Bronchial epithelial cell (primary cell): ENCODE results near the gene FGB. TPM values are rescaled to one million over a fixed set of nuclear protein-coding genes. Genes with fewer than 3 reads are reported as not detected.

Experiments
- DNase-seq: peaks from one replicate; pipeline ENCODE4 v3.0.0-alpha.2; 2010; ENCODE audit warnings: low read depth
- FAIRE-seq: peaks from 2 replicates; lab custom pipeline; 2011; peaks lifted over from hg19 to GRCh38; lab: Jason Lieb, UNC
- H3K27me3 ChIP-seq: 2 replicates; pipeline ENCODE4 v1.5.1; 2011; ENCODE audit warnings: low read length; ENCODE audit not compliant: control insufficient read depth, insufficient read depth
- H3K36me3 ChIP-seq: 2 replicates; pipeline ENCODE4 v1.5.1; 2011; ENCODE audit warnings: low read length; ENCODE audit not compliant: control insufficient read depth, insufficient read depth
- H3K4me3 ChIP-seq: 2 replicates; pipeline ENCODE4 v1.5.1; 2011; ENCODE audit warnings: mild to moderate bottlenecking, low read depth, low read length, control low read depth
- total RNA-seq: library from RNA; depleted of rRNA; stranded (reverse); fragments of >200 nt; gene quantifications from 2 replicates; pipeline ENCODE4 v1.2.1, GENCODE V29; 2014
- TF ChIP-seq, protein P1 (sequence below): IDR thresholded peaks from 2 replicates; pipeline ENCODE4 v1.5.1; 2011; ENCODE audit warnings: mild to moderate bottlenecking, moderate library complexity, low read length, control low read depth, inconsistent platforms; ENCODE audit not compliant: insufficient read depth, severe bottlenecking

The FGB gene
- total RNA-seq, 1 donor from 2014 or later = not detected

DNA sequence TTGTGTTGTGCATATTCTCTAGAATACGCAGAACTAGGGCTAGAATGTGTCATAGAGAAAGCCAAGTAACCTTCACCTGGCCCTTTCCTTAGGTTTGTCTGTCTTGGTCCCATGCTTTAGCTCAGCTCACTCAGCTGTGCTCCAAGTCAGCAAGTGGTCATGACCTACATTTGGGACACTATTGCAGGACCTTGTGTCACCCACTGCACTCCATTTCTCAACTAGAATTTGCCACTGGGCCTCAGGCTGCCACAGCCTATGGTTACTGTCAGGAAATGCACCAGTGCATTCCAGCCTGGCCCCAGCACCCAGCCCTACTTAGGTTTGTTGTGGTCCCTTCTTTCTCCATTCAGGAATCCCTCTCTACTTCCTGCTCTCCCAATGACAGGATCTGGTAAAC, 57.3 kb downstream of the FGB start:
- DNase-seq = no peak
- TF ChIP-seq, protein P1, sequence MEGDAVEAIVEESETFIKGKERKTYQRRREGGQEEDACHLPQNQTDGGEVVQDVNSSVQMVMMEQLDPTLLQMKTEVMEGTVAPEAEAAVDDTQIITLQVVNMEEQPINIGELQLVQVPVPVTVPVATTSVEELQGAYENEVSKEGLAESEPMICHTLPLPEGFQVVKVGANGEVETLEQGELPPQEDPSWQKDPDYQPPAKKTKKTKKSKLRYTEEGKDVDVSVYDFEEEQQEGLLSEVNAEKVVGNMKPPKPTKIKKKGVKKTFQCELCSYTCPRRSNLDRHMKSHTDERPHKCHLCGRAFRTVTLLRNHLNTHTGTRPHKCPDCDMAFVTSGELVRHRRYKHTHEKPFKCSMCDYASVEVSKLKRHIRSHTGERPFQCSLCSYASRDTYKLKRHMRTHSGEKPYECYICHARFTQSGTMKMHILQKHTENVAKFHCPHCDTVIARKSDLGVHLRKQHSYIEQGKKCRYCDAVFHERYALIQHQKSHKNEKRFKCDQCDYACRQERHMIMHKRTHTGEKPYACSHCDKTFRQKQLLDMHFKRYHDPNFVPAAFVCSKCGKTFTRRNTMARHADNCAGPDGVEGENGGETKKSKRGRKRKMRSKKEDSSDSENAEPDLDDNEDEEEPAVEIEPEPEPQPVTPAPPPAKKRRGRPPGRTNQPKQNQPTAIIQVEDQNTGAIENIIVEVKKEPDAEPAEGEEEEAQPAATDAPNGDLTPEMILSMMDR = no peak
- Histone ChIP-seq H3K4me3 (no peak overlapping the region), H3K27me3 (no peaks in the 10 kb centered on the region), H3K36me3 (no peaks in the 10 kb centered on the region)
- peak; percentile 50 for FAIRE-seq

Other genes starting within 250 kb of the FGB start
- gene DCHS2, start 71.2 kb upstream of the FGB start, total RNA-seq = not detected in 2 replicates
- gene PLRG1, start 12.6 kb upstream of the FGB start, total RNA-seq = 99.9 and 106 TPM in 2 replicates
- not detected in 2 replicates for gene FGA, start 27.7 kb downstream of the FGB start, total RNA-seq
- gene FGG, start 49.6 kb downstream of the FGB start, total RNA-seq = 0.26 and 0.38 TPM in 2 replicates
- gene LRAT, start 181.0 kb downstream of the FGB start, total RNA-seq = 12.4 and 21.5 TPM in 2 replicates
- 0.26 and 0.53 TPM in 2 replicates for gene RBM46, start 218.3 kb downstream of the FGB start, total RNA-seq